ENCODE measurements around the gene CRB3.
"Not testable (repeated sequence)": the region's sequence is repeated elsewhere in the genome, so short reads cannot be mapped to it uniquely, and the experiment has no call there.

The CRB3 gene

GRCh38 chr19:6498294-6499036, 34.4 kb downstream of the CRB3 start:
- no peak overlapping the region for H3K4me3 ChIP-seq (ENCODE audit: low read depth, low read length)
- no peak overlapping the region for H3K27ac ChIP-seq (ENCODE audit: low read depth, low read length)
- peaks cover 9% of the 10 kb centered on the region for H3K4me1 ChIP-seq (ENCODE audit: control insufficient read depth, insufficient read depth, low read length)
- H3K9ac ChIP-seq (ENCODE audit: low read length): no peak overlapping the region
- H3K9me3 ChIP-seq (ENCODE audit: control insufficient read depth, insufficient read depth, low read depth, low read length): no peaks in the 10 kb centered on the region
- peaks cover 3% of the 10 kb centered on the region for H3K36me3 ChIP-seq (ENCODE audit: control insufficient read depth, insufficient read depth, low read length)
- H3K27me3 ChIP-seq (ENCODE audit: control insufficient read depth, insufficient read depth, low read length): peaks cover 34% of the 10 kb centered on the region

- H3K36me3 ChIP-seq (ENCODE audit: control insufficient read depth, insufficient read depth, low read length): peaks cover 3% of the 10 kb centered on the region
- no peaks in the 10 kb centered on the region for H3K9me3 ChIP-seq (ENCODE audit: control insufficient read depth, insufficient read depth, low read depth, low read length)
- H3K27ac ChIP-seq (ENCODE audit: low read depth, low read length): no peak overlapping the region
- peaks cover 9% of the 10 kb centered on the region for H3K4me1 ChIP-seq (ENCODE audit: control insufficient read depth, insufficient read depth, low read length)
- H3K9ac ChIP-seq (ENCODE audit: low read length): no peak overlapping the region
- H3K27me3 ChIP-seq (ENCODE audit: control insufficient read depth, insufficient read depth, low read length): peaks cover 34% of the 10 kb centered on the region
- H3K4me3 ChIP-seq (ENCODE audit: low read depth, low read length): no peak overlapping the region
These were observed 35.1 kb downstream of the CRB3 start for GRCh38 chr19:6499052-6499790.

- Histone ChIP-seq H3K27me3 (ENCODE audit: control insufficient read depth, insufficient read depth, low read length) (peaks cover 34% of the 10 kb centered on the region), H3K4me3 (ENCODE audit: low read depth, low read length) (peak overlapping the region; percentile 77), H3K27ac (ENCODE audit: low read depth, low read length) (no peak overlapping the region), H3K4me1 (ENCODE audit: control insufficient read depth, insufficient read depth, low read length) (peaks cover 9% of the 10 kb centered on the region), H3K9me3 (ENCODE audit: control insufficient read depth, insufficient read depth, low read depth, low read length) (no peaks in the 10 kb centered on the region), H3K9ac (ENCODE audit: low read length) (no peak overlapping the region), H3K36me3 (ENCODE audit: control insufficient read depth, insufficient read depth, low read length) (no peaks in the 10 kb centered on the region)
These were observed 37.0 kb downstream of the CRB3 start for GRCh38 chr19:6500837-6501739.

- Histone ChIP-seq H3K9me3 (ENCODE audit: control insufficient read depth, insufficient read depth, low read depth, low read length) (no peaks in the 10 kb centered on the region), H3K27ac (ENCODE audit: low read depth, low read length) (no peak within 1 kb of the TSS), H3K36me3 (ENCODE audit: control insufficient read depth, insufficient read depth, low read length) (no peaks in the 10 kb centered on the region), H3K4me3 (ENCODE audit: low read depth, low read length) (peak within 1 kb of the TSS; percentile 77), H3K4me1 (ENCODE audit: control insufficient read depth, insufficient read depth, low read length) (peaks cover 9% of the 10 kb centered on the region), H3K9ac (ENCODE audit: low read length) (no peak within 1 kb of the TSS), H3K27me3 (ENCODE audit: control insufficient read depth, insufficient read depth, low read length) (peaks cover 34% of the 10 kb centered on the region)
These were observed 37.9 kb downstream of the CRB3 start, which contains the start of gene TUBB4A for GRCh38 chr19:6501740-6502648. TUBB4A (minus strand) TSS chr19:6502309; CDS start chr19:6502212, 97 bp downstream.

GRCh38 chr19:6503407-6504201, 39.5 kb downstream of the CRB3 start:
- Histone ChIP-seq H3K27ac (ENCODE audit: low read depth, low read length) (no peak overlapping the region), H3K9ac (ENCODE audit: low read length) (no peak overlapping the region), H3K36me3 (ENCODE audit: control insufficient read depth, insufficient read depth, low read length) (no peaks in the 10 kb centered on the region), H3K9me3 (ENCODE audit: control insufficient read depth, insufficient read depth, low read depth, low read length) (no peaks in the 10 kb centered on the region), H3K4me1 (ENCODE audit: control insufficient read depth, insufficient read depth, low read length) (peaks cover 9% of the 10 kb centered on the region), H3K27me3 (ENCODE audit: control insufficient read depth, insufficient read depth, low read length) (peaks cover 34% of the 10 kb centered on the region), H3K4me3 (ENCODE audit: low read depth, low read length) (no peak overlapping the region)

GRCh38 chr19:6508028-6508771, 44.1 kb downstream of the CRB3 start:
- H3K9ac ChIP-seq (ENCODE audit: low read length); H3K9me3 ChIP-seq (ENCODE audit: control insufficient read depth, insufficient read depth, low read depth, low read length); H3K4me1 ChIP-seq (ENCODE audit: control insufficient read depth, insufficient read depth, low read length); H3K4me3 ChIP-seq (ENCODE audit: low read depth, low read length); H3K36me3 ChIP-seq (ENCODE audit: control insufficient read depth, insufficient read depth, low read length); H3K27ac ChIP-seq (ENCODE audit: low read depth, low read length); H3K27me3 ChIP-seq (ENCODE audit: control insufficient read depth, insufficient read depth, low read length): not testable (repeated sequence)

GRCh38 chr19:6509118-6509971, 45.3 kb downstream of the CRB3 start:
- Histone ChIP-seq H3K27me3 (ENCODE audit: control insufficient read depth, insufficient read depth, low read length) (no peaks in the 10 kb centered on the region), H3K36me3 (ENCODE audit: control insufficient read depth, insufficient read depth, low read length) (no peaks in the 10 kb centered on the region), H3K4me3 (ENCODE audit: low read depth, low read length) (no peak overlapping the region), H3K9me3 (ENCODE audit: control insufficient read depth, insufficient read depth, low read depth, low read length) (no peaks in the 10 kb centered on the region), H3K4me1 (ENCODE audit: control insufficient read depth, insufficient read depth, low read length) (no peaks in the 10 kb centered on the region), H3K9ac (ENCODE audit: low read length) (no peak overlapping the region), H3K27ac (ENCODE audit: low read depth, low read length) (no peak overlapping the region)

- Histone ChIP-seq H3K36me3 (ENCODE audit: control insufficient read depth, insufficient read depth, low read length) (no peaks in the 10 kb centered on the region), H3K9me3 (ENCODE audit: control insufficient read depth, insufficient read depth, low read depth, low read length) (no peaks in the 10 kb centered on the region), H3K9ac (ENCODE audit: low read length) (no peak overlapping the region), H3K27ac (ENCODE audit: low read depth, low read length) (no peak overlapping the region), H3K4me3 (ENCODE audit: low read depth, low read length) (no peak overlapping the region), H3K4me1 (ENCODE audit: control insufficient read depth, insufficient read depth, low read length) (no peaks in the 10 kb centered on the region), H3K27me3 (ENCODE audit: control insufficient read depth, insufficient read depth, low read length) (no peaks in the 10 kb centered on the region)
These were observed 46.5 kb downstream of the CRB3 start for GRCh38 chr19:6510618-6511017.

GRCh38 chr19:6514089-6514488, 50.0 kb downstream of the CRB3 start:
- H3K4me3 ChIP-seq (ENCODE audit: low read depth, low read length): no peak overlapping the region
- H3K27ac ChIP-seq (ENCODE audit: low read depth, low read length): no peak overlapping the region
- H3K27me3 ChIP-seq (ENCODE audit: control insufficient read depth, insufficient read depth, low read length): no peaks in the 10 kb centered on the region
- no peaks in the 10 kb centered on the region for H3K36me3 ChIP-seq (ENCODE audit: control insufficient read depth, insufficient read depth, low read length)
- no peaks in the 10 kb centered on the region for H3K9me3 ChIP-seq (ENCODE audit: control insufficient read depth, insufficient read depth, low read depth, low read length)
- H3K4me1 ChIP-seq (ENCODE audit: control insufficient read depth, insufficient read depth, low read length): peaks cover 9% of the 10 kb centered on the region; the same call in 1 of the 2 replicates
- no peak overlapping the region for H3K9ac ChIP-seq (ENCODE audit: low read length)

Measured in HUES6 (cell line).